HEK293T (cell line): ENCODE results near the gene MYH8.

Experiments used
- CTCF ChIA-PET: fragments of 350-600 bp; formaldehyde crosslinking; extraction: SDS; loops from one replicate; lab custom pipeline; 2021; ENCODE audit warnings: antibody characterized with exemption, inconsistent platforms; lab: Yijun Ruan, JAX
- POLR2A ChIA-PET: fragments of 350-600 bp; formaldehyde crosslinking; extraction: SDS; loops from one replicate; lab custom pipeline; 2020; ENCODE audit warnings: antibody characterized with exemption, inconsistent platforms; lab: Yijun Ruan, JAX
- DNase-seq: peaks from one replicate; pipeline ENCODE4 v3.0.0; 2012; ENCODE audit warnings: mixed read lengths; ENCODE audit errors: extremely low spot score
- ARNT ChIP-seq: fragments of 450-650 bp; IDR thresholded peaks from 2 replicates; pipeline ENCODE4 v1.6.1; 2017; ENCODE audit warnings: mild to moderate bottlenecking
- BHLHE40 ChIP-seq: fragments of 450-650 bp; IDR thresholded peaks from 2 replicates; pipeline ENCODE4 v1.6.1; 2016; ENCODE audit warnings: mild to moderate bottlenecking, moderate library complexity, borderline replicate concordance
- CTBP1 ChIP-seq: fragments of 450-650 bp; IDR thresholded peaks from 2 replicates; pipeline ENCODE4 v1.6.1; 2016; ENCODE audit warnings: borderline replicate concordance
- ELF4 ChIP-seq: fragments of 450-650 bp; IDR thresholded peaks from 2 replicates; pipeline ENCODE4 v1.6.1; 2017; ENCODE audit warnings: antibody characterized with exemption
- FOXA1 ChIP-seq: fragments of 450-650 bp; IDR thresholded peaks from 2 replicates; pipeline ENCODE4 v1.6.1; 2016; ENCODE audit warnings: mild to moderate bottlenecking
- FOXK2 ChIP-seq: fragments of 450-650 bp; IDR thresholded peaks from 2 replicates; pipeline ENCODE4 v1.6.1; 2016; ENCODE audit warnings: mild to moderate bottlenecking
- FOXM1 ChIP-seq: fragments of 450-650 bp; IDR thresholded peaks from 2 replicates; pipeline ENCODE4 v1.6.1; 2017; ENCODE audit warnings: mild to moderate bottlenecking, borderline replicate concordance
- HDGF ChIP-seq: fragments of 450-650 bp; IDR thresholded peaks from 2 replicates; pipeline ENCODE4 v1.6.1; 2017; ENCODE audit warnings: antibody characterized with exemption, borderline replicate concordance
- L3MBTL2 ChIP-seq: fragments of 450-650 bp; conservative IDR thresholded peaks from 2 replicates; pipeline ENCODE4 v1.6.1; 2016; ENCODE audit warnings: mild to moderate bottlenecking
- LEF1 ChIP-seq: fragments of 450-650 bp; IDR thresholded peaks from 2 replicates; pipeline ENCODE4 v1.6.1; 2017; ENCODE audit warnings: mild to moderate bottlenecking, borderline replicate concordance
- NFRKB ChIP-seq: fragments of 450-650 bp; IDR thresholded peaks from 2 replicates; pipeline ENCODE4 v1.6.1; 2016; ENCODE audit warnings: mild to moderate bottlenecking, moderate library complexity
- SP1 ChIP-seq: fragments of 450-650 bp; IDR thresholded peaks from 2 replicates; pipeline ENCODE4 v1.6.1; 2017
- SUZ12 ChIP-seq: fragments of 450-650 bp; IDR thresholded peaks from 2 replicates; pipeline ENCODE4 v1.6.1; 2016; ENCODE audit warnings: mild to moderate bottlenecking
- TARDBP ChIP-seq: fragments of 450-650 bp; IDR thresholded peaks from 2 replicates; pipeline ENCODE4 v1.6.1; 2016
- ZNF384 ChIP-seq: fragments of 450-650 bp; IDR thresholded peaks from 2 replicates; pipeline ENCODE4 v1.6.1; 2016
- TF ChIP-seq, protein P1 (sequence below): fragments of 450-650 bp; IDR thresholded peaks from 2 replicates; pipeline ENCODE4 v1.6.1; 2016

MYH8 gene

DNA sequence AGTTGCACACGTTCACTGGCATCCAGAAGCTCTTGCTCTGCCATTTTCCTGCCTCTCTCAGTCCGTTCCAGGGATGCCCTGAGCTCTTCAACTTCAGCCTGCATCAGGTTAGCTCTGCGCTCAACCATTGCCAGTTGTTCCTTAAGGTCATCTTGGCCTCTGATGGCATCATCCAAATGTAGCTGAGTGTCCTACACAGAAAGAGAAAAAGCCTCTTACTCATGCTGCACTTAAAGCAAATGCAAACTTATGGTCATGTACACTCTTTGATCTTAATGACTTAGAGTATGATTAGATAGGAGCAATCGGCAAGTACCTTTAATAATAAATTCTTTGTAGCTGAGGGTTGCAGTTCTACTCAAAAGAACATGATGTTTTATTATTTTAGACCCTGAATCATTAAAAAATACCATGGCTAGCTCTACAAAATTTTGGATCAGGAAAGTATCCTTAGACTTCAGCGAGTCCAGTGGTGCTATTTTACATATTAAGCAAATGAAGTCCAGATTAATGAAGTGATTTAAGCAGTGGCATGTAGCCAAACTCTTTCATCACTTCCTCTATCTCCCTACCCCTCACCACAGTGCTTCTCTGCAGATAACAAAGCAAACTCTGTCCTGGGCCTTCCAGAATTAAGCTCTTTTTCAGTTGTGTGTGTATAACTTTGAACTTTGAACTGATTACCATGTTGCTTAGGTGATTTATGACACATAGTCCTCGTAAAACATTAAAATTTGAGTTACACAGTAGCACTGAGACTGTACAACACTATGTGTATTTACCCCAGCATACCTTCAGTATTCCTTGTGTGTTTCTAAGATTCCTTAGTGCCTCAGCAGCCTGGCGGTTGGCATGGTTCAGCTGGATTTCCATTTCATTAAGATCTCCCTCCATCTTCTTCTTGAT lies 25.5 kb upstream of the MYH8 start:
- no peak for DNase-seq
- ChIA-PET POLR2A (no interaction called here), CTCF (no interaction called here)
- TF ChIP-seq FOXA1 (no peak), ARNT (no peak), L3MBTL2 (no peak), TARDBP (no peak), CTBP1 (no peak), BHLHE40 (no peak), HDGF (no peak), ELF4 (no peak)
- TF ChIP-seq, protein P1, sequence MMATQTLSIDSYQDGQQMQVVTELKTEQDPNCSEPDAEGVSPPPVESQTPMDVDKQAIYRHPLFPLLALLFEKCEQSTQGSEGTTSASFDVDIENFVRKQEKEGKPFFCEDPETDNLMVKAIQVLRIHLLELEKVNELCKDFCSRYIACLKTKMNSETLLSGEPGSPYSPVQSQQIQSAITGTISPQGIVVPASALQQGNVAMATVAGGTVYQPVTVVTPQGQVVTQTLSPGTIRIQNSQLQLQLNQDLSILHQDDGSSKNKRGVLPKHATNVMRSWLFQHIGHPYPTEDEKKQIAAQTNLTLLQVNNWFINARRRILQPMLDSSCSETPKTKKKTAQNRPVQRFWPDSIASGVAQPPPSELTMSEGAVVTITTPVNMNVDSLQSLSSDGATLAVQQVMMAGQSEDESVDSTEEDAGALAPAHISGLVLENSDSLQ, result no peak

DNA sequence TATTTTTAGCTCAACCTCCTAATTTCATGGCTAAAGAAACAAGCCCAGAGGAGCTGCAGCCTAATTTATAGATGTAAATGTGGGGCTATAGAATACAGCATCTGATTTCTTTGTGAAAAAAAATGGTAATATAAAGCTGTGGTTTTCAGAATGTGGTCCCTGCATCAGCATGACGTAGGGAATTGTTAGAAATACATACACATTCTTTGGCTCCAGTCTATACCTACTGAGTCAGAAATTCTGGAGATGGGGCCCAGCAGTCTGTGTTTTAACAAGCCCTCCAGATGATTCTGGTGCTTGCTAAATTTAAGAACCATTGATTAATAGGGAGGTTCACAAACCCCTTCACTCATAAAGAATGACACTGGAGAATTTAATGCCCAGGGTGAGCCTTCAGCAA lies 18.1 kb upstream of the MYH8 start:
- ChIA-PET POLR2A (no interaction called here), CTCF (no interaction called here)
- TF ChIP-seq CTBP1 (no peak), FOXK2 (no peak), BHLHE40 (no peak), FOXA1 (no peak), FOXM1 (no peak), ARNT (no peak), ELF4 (no peak), TARDBP (no peak), LEF1 (no peak), ZNF384 (no peak), L3MBTL2 (no peak), HDGF (no peak), NFRKB (no peak), SP1 (no peak), SUZ12 (no peak)
- TF ChIP-seq, protein P1, result no peak
- no peak for DNase-seq

DNA sequence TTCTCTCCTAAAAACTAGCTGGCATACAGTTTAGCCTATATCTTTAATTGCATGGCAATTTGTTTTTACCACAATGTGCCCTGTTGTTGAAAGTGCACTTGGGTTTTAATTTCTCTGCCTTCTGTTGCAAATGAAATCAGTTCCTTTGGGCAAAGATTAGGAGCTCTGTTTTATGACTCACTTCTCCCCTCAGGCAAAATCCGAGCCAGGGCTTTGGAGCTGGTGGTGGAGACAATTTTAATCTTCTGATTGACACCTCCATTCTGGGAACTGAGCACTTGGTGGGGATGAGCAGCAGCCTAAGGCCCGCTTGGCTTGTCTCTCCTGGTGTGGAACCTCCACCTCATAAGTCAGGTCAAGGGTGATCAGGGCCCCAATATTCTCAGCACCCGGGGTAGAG lies 13.3 kb upstream of the MYH8 start:
- CTCF ChIA-PET, result no interaction called here
- POLR2A ChIA-PET, result no interaction called here
- no peak for DNase-seq
- no peak for TF ChIP-seq FOXA1
- TF ChIP-seq CTBP1, result no peak
- TF ChIP-seq L3MBTL2, result no peak

DNA sequence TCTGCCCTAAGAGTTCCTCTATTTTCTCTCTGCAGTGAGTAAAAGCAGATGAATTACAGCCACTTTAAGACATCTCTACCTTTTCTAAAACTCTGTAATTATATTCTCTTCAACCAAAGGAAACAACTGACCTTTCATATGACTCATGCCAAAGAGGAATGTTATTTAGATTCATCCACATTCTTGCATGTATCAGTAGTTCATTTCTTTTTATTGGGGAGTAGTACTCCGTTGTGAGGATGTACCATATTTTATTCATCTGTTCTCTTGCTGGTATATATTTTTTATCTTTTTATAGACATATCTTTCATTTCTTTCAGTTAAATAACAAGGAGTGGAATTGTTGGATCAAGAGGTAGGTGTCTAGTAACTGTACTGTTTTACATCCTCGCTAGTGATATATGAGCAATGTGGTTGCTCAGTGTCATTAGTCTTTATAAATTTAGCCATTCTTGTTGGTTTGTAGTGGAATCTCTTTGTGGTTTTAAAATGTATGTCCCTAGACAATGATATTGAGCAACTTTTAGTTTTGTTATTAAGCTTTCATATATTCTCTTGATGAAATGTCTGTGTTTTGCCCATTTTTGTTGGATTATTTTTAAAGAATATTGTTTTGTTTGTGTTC lies 7.8 kb upstream of the MYH8 start:
- TF ChIP-seq NFRKB, result no peak
- no peak for TF ChIP-seq ARNT
- TF ChIP-seq, protein P1, result no peak
- no peak for TF ChIP-seq TARDBP
- TF ChIP-seq LEF1, result no peak
- no peak for TF ChIP-seq FOXM1
- no peak for TF ChIP-seq FOXA1
- no peak for TF ChIP-seq BHLHE40
- no peak for TF ChIP-seq FOXK2
- no peak for TF ChIP-seq ZNF384
- TF ChIP-seq SP1, result no peak
- TF ChIP-seq HDGF, result no peak
- no peak for TF ChIP-seq ELF4
- TF ChIP-seq SUZ12, result no peak
- TF ChIP-seq L3MBTL2, result no peak
- TF ChIP-seq CTBP1, result no peak
- ChIA-PET CTCF (no interaction called here), POLR2A (no interaction called here)
- DNase-seq, result no peak

DNA sequence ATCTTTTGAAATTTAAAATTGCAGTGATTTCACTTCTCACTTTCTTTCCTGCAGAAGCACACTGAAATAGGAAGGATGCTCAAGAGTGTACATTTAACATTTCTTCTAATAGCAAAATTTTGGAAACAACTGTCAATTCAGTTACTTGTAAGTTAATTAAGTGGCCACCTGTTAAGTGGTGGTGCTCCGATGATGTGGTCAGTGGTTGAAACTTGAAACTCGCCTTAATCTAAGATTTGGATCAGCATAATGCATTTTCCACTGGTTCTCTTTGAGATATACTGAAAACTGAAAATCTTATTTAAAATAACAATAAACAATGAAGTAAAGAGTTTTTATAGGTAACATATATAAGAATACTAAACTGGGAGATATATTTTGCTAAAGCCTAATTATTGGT lies 7.0 kb upstream of the MYH8 start:
- no peak for DNase-seq
- ChIA-PET POLR2A (no interaction called here), CTCF (no interaction called here)
- TF ChIP-seq HDGF (no peak), SP1 (no peak), ZNF384 (no peak)

DNA sequence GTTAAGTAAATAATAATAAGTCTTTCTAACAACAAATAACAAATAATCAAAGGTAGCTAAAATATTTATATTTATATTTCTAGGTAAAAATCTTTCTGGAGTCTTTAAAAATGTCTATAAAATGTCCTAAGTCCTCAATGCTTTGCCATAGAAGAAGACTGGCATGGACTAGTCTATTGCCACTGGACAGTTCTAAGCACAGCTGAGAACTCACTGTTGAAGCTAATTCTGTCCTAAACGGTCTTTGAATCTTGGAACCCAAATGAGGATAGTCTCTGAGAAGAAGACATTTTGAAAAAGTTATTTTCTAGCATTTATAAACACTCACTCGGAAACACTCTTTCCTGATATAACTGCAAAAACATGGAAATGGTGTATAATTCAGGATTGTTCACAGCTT lies 539 bp downstream of the MYH8 start:
- POLR2A ChIA-PET, result no interaction called here
- CTCF ChIA-PET, result no interaction called here
- TF ChIP-seq CTBP1 (no peak), FOXK2 (no peak), LEF1 (no peak), ARNT (no peak), SP1 (no peak)
- TF ChIP-seq, protein P1, result no peak
- DNase-seq, result no peak
